AG20443 (cell line): ENCODE data around the gene ATP5F1A.

Experiments used
- DNase-seq: peaks from one replicate; pipeline ENCODE4 v3.0.0; 2012; ENCODE audit warnings: low spot score, mixed read lengths

ATP5F1A gene

DNA sequence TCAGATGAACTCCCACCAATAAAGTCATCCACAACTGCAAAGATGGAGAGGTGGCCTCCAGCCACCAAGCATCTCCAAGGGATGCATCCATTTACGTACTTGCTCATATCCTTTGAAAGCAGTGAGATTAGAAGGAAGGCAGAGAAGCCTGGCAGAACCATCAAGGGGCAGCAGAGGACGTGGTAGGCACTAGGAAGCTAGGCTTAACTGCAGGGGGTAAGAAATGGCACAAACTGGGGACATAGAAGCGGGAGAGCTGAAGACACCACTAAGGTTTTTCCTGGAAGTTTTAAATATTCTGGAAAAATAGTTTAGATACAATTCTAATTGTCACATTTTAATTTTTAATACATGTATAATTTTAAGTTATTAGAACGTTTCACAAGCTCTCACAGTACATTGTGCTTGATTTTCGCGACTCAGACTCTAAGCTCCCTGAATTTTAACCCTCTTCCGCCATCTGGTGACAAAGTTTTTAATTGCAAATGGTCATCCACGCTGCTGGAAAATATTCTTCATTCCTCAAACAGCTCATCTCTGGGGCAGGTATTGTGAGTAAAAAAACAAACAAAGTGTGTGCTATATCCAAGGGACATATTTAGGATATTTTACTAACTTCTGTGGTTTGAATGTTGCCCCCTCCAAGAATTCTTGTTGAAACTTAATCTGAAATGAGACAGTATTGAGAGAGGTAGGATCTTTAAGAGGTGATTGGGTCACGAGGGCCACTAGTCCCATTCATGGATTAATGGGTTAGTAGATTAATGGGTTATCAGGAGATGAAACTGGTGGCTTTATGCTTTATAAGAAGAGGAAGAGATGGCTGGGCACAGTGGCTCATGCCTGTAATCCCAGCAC, 24.4 kb downstream of the ATP5F1A start:
- peak; percentile 60 for DNase-seq

- DNase-seq: no peak
Measured at GRCh38 chr18:46072959-46073358, 25.1 kb downstream of the ATP5F1A start.

DNA sequence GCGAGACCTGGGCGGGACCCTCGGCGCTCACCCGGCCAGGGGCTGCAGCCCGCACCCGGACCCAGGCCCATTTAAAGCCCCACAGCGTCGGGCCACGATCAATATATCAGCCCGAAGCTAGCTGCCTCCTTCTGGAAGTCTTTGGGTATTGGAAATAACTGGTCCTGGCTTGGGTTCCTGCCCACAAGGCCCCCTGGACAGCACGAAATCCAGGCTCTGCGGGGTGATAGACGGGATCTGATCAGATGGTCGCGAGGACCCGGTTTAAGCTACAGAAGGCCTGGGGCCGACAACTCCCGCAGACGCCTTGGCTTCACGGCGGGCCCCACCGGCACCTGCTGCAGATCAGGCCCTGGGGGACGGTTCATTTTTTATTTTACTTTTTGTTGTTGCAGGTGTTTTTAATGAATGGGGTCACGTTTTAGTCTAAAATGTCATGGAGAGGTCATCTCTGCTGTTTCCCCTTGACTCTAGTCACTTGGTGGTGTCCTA, 25.7 kb downstream of the ATP5F1A start:
- no peak for DNase-seq

DNA sequence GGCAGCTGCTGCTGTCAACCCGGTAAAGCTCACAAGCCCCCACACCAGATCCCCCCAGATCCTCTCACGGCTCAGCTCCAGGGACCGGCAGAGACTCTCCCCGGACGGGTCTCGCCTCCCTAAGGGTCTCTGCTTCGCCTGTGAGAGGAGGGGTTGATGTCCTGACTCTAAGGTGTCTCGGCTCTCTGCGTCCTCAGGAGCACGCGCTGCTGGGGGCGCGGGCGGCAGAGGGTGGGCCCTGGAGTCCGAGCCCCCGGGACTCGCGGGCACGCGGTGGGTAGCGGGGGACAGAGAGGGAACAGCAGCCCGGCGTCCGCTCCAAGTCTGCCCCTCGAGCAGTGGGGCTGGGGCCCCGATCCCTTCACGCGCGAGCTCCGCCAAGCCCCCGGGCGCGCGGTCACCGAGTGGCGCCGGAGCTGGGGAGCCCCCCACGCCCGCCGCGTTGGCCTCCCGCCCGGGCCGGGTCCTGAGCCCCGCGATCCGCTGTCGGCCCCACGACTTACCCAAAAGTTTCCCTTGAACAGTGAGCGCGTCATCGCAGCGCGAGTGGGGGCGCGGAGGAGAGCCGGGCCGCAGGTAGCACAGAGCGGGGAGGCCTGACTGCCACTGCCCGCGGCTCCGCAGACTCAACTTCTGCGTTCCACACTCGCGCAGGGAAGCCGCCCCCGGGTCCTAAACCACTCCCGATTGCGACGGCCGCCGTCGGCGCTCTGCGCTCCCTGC, 26.3 kb downstream of the ATP5F1A start, which contains the start of gene PSTPIP2:
TSS of gene PSTPIP2 (minus strand) at position 608 of the 723 bp plus-strand sequence. CDS start at position 536, 72 bp downstream.
- peak; percentile 84 for DNase-seq

GRCh38 chr18:46070815-46071652, 27.1 kb downstream of the ATP5F1A start:
- DNase-seq: no peak

DNA sequence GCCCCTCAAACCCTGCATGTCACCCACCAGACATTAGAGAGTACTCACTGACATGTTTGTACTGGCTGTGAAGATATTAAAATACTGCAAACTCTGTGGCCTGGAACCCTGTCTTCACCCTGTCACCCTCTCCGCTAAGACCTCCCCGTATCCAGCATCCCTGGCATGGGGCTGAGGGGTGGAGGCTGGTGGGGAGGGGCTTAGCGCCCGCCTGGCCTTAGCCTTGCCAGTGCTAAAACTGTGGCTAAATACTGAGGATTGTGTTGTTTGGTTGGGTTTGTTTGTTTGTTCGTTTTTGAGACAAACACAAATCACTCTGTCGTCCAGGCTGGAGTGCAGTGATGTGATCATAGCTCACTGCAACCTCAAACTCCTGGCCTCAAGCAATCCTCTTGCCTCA, 27.9 kb downstream of the ATP5F1A start:
- DNase-seq: no peak

DNA sequence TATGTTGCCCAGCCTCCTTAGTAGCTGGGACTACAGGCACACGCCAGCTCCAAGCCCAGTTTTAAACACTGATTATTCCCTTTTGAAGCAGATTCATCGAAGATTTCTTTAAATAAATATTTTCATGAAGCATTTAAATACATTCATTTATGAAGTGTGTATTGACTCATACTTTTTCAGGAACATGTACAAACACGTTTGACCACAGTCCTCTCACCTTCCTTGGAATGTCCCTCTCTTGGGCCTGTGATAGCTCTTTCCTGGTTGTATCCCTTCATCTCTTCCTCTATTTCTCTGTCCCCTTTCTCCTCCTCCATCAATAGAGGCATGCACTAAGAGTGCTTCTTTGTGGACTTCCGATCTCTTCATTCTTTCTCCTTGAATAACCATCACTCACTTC, 28.6 kb downstream of the ATP5F1A start:
- DNase-seq: no peak

- DNase-seq: no peak
Measured at GRCh38 chr18:46068763-46069162, 29.3 kb downstream of the ATP5F1A start.

DNA sequence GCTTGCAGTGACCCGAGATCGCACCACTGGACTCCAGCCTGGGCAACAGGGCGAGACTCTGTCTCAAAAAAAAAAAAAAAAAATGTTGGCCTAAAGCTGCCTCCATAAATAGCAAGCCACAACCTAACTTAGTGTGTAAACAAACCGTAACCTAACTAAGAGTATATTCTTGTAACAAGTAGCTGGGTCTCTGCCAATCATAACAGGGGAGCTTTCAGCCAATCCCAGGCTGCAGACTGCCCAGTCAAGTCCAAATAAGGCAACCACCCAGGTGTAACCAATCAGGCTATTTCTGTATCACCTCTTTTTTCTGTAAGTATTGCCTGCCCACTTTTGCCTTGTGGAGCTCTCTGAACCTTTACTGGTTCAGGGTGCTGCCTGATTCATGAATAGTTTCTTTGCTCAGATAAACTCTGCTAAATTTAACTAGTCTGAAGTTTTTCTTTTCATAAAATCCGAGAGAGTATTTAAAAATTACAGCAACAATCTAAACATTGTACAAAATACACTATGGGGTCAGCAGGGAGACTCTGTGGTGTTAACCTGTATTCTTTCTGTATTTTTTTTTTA, 30.6 kb downstream of the ATP5F1A start:
- no peak for DNase-seq

GRCh38 chr18:46062781-46063180, 35.3 kb downstream of the ATP5F1A start:
- no peak for DNase-seq

- DNase-seq: no peak
Measured at GRCh38 chr18:46061796-46062195, 36.3 kb downstream of the ATP5F1A start.

DNA sequence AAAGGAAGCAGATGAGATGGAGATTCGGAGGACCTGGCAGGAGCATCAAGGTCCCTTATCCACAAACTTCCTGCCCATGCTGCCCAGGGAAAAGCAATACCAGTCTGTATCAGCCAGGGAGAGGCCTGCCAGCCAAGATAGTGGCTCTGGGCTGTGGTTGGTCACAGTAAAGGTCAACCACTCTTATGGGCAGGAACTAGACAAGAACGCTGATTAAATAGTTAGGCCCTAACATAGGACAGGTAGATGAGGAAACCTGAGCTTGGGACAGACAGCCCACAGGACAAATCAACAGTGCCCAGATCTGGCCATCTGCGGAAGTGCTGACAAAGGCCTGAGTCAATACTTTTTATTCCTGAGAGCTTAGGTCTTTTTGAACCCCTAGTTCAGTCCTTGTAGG, 36.7 kb downstream of the ATP5F1A start:
- DNase-seq: no peak

- DNase-seq: no peak
Measured at GRCh38 chr18:46060359-46060841, 37.7 kb downstream of the ATP5F1A start.

- no peak for DNase-seq
Measured at GRCh38 chr18:46055838-46056230, 42.3 kb downstream of the ATP5F1A start.

- DNase-seq: no peak
Measured at GRCh38 chr18:46054956-46055837, 42.9 kb downstream of the ATP5F1A start.

GRCh38 chr18:46053368-46054095, 44.6 kb downstream of the ATP5F1A start:
- DNase-seq: no peak

DNA sequence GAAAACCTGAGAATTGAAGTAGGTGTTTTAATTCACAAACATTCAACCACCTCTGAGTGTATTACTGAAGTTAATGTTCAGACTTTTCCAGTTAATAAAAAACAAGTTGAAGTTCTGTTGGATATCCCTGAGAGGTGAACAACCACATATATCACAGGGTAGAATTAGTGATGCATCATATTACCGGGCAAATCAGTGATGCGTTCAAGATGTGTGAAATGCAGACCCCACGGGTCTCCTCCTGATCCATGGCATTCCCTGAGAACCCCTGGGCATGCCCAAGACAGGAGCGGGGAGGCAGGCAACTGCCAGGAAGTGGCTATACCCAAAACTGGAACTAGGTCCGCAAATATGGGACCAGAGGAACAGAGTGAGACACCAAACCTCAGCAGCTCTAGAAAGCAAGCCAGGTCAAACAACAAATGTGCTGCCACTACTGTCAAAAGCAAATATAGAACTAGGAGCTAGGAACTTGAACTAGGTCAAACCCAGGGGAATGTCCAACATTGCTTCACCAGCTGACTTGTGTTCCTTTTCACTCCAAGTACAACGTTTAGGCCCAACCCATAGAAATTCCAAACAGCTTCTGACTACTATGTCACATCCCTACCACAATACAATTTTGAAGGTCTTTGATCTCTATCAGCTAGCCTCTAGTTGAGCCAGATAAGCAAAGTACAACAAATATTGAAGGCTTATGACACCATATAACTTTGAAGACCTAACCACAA, 46.2 kb downstream of the ATP5F1A start:
- peak; percentile 57 for DNase-seq

- DNase-seq: no peak
Measured at GRCh38 chr18:46050268-46050667, 47.8 kb downstream of the ATP5F1A start.

- DNase-seq: no peak
Measured at GRCh38 chr18:46048641-46049040, 49.5 kb downstream of the ATP5F1A start.
